Esophagus muscularis mucosa (tissue), 4 donors: ENCODE results near the gene CIC.

ENCODE experiments used
- EP300 ChIP-seq: sonication (generic); formaldehyde crosslinking; IDR thresholded peaks from one replicate; pipeline ENCODE4 v1.6.1; 2017; ENCODE audit warnings: antibody characterized with exemption
- POLR2A ChIP-seq: fragments of 450-650 bp; IDR thresholded peaks from one replicate; pipeline ENCODE4 v1.6.1; 2017; ENCODE audit warnings: antibody characterized with exemption, moderate library complexity, mild to moderate bottlenecking, low read depth
- POLR2AphosphoS5 ChIP-seq, 2 donors: sonication (generic); formaldehyde crosslinking; IDR thresholded peaks; one replicate each; pipeline ENCODE4 v1.6.1; 2017; ENCODE audit warnings: antibody characterized with exemption in 2 of 2
- TF ChIP-seq, protein P1 (sequence below), 3 experiments: fragments of 200-600 bp in 2 of 3; fragments of 450-650 bp in 1 of 3; sonication (generic) in 2 of 3; IDR thresholded peaks; one replicate each; pipeline ENCODE4 v1.5.1; 2017 to 2019; ENCODE audit warnings: antibody characterized with exemption in 3 of 3, mild to moderate bottlenecking in 2 of 3, moderate library complexity in 1 of 3

DNA sequence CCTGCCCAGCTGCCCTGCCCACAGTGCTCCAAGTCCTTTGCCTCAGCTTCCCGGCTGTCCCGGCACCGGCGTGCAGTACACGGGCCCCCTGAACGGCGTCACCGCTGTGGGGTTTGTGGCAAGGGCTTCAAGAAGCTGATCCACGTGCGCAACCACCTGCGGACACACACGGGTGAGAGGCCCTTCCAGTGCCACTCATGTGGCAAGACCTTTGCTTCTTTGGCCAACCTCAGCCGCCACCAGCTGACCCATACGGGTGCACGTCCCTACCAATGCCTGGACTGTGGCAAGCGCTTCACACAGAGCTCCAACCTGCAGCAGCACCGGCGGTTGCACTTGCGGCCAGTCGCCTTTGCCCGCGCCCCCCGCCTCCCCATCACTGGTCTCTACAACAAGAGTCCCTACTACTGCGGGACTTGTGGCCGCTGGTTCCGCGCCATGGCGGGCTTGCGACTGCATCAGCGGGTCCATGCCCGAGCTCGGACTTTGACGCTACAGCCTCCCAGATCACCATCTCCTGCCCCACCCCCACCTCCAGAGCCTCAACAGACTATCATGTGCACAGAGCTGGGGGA, 43.2 kb upstream of the CIC start:
- TF ChIP-seq, protein P1, sequence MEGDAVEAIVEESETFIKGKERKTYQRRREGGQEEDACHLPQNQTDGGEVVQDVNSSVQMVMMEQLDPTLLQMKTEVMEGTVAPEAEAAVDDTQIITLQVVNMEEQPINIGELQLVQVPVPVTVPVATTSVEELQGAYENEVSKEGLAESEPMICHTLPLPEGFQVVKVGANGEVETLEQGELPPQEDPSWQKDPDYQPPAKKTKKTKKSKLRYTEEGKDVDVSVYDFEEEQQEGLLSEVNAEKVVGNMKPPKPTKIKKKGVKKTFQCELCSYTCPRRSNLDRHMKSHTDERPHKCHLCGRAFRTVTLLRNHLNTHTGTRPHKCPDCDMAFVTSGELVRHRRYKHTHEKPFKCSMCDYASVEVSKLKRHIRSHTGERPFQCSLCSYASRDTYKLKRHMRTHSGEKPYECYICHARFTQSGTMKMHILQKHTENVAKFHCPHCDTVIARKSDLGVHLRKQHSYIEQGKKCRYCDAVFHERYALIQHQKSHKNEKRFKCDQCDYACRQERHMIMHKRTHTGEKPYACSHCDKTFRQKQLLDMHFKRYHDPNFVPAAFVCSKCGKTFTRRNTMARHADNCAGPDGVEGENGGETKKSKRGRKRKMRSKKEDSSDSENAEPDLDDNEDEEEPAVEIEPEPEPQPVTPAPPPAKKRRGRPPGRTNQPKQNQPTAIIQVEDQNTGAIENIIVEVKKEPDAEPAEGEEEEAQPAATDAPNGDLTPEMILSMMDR (IDR thresholded peaks at IDR 0.05) = no peak
- TF ChIP-seq POLR2A (no peak), EP300 (no peak), POLR2AphosphoS5 (IDR thresholded peaks at IDR 0.05) (no peak)
